Fibroblast of mammary gland (primary cell): ENCODE measurements around the gene METTL8.

Experiments
- DNase-seq: peaks from one replicate; pipeline ENCODE4 v3.0.0-alpha.2; 2010; ENCODE audit warnings: low read depth
- H3K4me3 ChIP-seq: 2 replicates; pipeline ENCODE4 v1.5.1; 2011; ENCODE audit warnings: low read depth, mild to moderate bottlenecking, low read length, moderate library complexity; ENCODE audit not compliant: control insufficient read depth
- CTCF ChIP-seq: conservative IDR thresholded peaks from 2 replicates; pipeline ENCODE4 v1.5.1; 2011; ENCODE audit warnings: low read depth, low read length, inconsistent platforms; ENCODE audit not compliant: control insufficient read depth, insufficient read depth

METTL8 gene

GRCh38 chr2:171297956-171298355 is 135.8 kb downstream of the METTL8 start:
- DNase-seq = peak; percentile 67
- no peak for TF ChIP-seq CTCF
- H3K4me3 ChIP-seq = no peak overlapping the region

GRCh38 chr2:171294608-171295007 is 139.2 kb downstream of the METTL8 start:
- TF ChIP-seq CTCF = no peak
- DNase-seq = no peak

GRCh38 chr2:171293661-171294060 is 140.1 kb downstream of the METTL8 start:
- no peak overlapping the region for H3K4me3 ChIP-seq
- no peak for DNase-seq
- TF ChIP-seq CTCF = no peak

More at GRCh38 chr2:171294608-171295007, 139.2 kb downstream of the METTL8 start:
- no peak overlapping the region for H3K4me3 ChIP-seq

GRCh38 chr2:171289991-171290390 is 143.8 kb downstream of the METTL8 start:
- H3K4me3 ChIP-seq = no peak overlapping the region
- DNase-seq = no peak
- TF ChIP-seq CTCF = no peak

GRCh38 chr2:171289316-171289715 is 144.5 kb downstream of the METTL8 start:
- no peak for TF ChIP-seq CTCF
- no peak for DNase-seq
- H3K4me3 ChIP-seq = no peak overlapping the region

- TF ChIP-seq CTCF = no peak
- H3K4me3 ChIP-seq = no peak overlapping the region
- DNase-seq = no peak
These were observed 146.2 kb downstream of the METTL8 start for GRCh38 chr2:171287611-171288010.

GRCh38 chr2:171287036-171287571 is 146.7 kb downstream of the METTL8 start:
- DNase-seq = no peak
- no peak overlapping the region for H3K4me3 ChIP-seq
- TF ChIP-seq CTCF = no peak
